Stimulated activated naive CD8-positive, alpha-beta T cell treated with anti-CD3 and anti-CD28 coated beads, Interleukin-15, Interleukin-2, amounts not matched to agents 100 U/mL and 50 U/mL, for 24 hours (primary cell): ENCODE results near the gene TMEM183A.

Experiments used
- ATAC-seq: fragments of 150-1000 bp; cut with Tn5 transposase; one replicate; pipeline ENCODE4 v1.10.0; 2021
- DNase-seq: peaks from one replicate; pipeline ENCODE4 v3.0.0; 2021

TMEM183A gene

DNA sequence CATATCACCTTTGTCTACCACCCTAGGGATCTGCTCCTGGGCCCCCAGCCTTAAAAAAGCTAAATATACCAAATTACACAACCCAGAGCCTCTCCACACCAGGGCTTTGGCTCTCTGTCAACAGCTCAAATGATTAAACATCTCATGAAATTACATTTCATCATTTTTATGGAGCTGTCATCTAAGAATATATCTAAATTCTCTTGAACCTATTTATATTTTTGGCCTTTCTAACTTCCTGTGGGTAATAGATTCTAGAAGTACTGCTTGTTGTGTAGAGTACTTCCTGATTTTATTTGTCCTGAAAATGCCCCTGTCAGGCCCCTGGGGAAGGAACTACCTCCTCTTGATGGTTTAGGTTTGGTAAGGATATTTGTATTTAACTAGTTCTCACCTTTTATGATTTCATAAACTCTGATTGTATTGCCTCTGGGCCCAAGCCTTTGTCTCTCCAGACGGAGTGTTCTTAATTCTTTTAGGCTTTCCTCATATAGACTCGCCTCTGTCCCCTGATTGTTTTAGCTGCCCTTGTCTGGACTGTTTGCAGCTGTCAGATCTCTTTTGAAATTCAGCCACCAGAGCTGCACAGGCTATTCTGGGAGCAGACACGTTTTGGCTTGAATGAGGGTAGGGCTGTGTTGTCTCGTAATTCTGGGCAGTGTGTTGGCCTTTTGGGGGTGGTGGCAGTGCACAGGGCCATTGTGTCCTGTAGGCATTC lies 62.0 kb downstream of the TMEM183A start:
- ATAC-seq (no peak), DNase-seq (no peak)

DNA sequence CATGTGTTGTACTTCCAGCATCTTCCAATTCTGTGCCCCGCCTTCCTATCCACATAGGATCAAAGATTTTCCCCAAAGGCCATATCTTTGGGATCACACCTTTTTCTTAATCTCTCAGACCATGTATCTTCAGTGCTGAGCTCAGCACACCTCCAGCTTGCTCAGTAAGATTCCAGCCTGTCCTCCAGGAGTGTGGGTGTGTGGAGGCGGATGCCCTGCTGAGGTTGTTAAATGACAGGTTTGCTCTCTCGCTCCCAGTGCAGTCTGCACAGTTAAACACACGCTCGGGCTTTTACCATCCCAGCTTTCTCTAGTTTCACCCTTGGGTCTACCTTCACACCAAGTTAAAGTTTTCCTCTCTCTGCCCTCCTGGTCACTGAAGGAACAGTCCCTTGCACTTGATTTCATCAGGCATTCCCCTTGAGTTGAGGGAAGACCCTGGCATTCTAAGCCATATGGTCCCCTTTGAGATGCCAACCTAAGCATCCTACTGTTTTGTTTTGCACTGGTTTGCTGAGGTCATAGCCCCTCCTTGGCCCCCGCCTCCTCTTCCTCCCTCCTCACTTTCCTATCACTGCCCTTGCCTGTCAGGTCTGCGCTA lies 64.9 kb downstream of the TMEM183A start:
- DNase-seq (no peak), ATAC-seq (no peak)

DNA sequence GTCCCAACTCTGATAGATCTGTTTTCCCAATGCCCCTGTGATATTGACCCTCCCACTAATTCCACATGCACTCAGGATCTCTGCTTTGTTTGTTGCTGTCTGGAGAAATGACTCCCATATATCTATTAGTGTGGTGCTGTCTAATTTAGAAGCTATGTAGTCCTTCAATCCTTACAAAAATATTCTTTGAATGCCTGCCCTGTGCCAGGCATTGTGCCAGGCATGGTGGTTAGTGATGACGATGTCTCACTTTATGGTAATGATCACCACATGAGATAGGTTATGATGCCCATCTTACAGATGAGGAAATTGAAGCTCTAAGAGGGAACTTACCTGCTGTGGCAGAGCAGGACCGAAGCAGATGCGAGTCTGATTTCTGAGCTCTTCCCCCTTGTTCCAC lies 65.7 kb downstream of the TMEM183A start:
- no peak for DNase-seq

DNA sequence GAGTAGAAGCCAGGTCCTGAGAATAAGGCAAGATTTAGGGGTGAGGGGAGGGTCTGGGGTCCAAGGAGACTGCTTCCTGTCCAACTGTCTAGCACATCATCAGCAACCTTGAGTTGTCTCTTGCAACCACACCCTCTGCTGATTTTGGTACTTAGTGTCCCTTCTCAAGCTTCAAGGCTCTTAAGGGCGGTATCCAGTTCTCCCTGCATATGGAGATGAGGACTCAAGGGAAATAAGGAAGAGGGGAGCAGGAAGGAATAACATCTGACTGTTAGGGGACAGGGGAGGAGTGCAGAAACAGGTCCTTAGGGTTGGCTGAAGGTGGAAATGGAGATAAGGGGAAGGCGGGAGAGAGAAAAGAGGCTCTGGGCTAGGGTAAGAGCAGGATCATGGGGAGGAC lies 66.3 kb downstream of the TMEM183A start:
- DNase-seq (no peak), ATAC-seq (no peak)

More for the DNA sequence above, 65.7 kb downstream of the TMEM183A start:
- ATAC-seq = no peak
